H9 (cell line): ENCODE results near the gene CREB5. TPM values are rescaled to one million over a fixed set of nuclear protein-coding genes. Genes with fewer than 3 reads are reported as not detected.

ENCODE experiments used
- DNase-seq: peaks from one replicate; pipeline ENCODE4 v3.0.0-alpha.2; 2017
- H2AFZ ChIP-seq: one replicate; pipeline ENCODE4 v1.6.1; 2013; ENCODE audit warnings: mild to moderate bottlenecking, low read length, control low read depth, moderate library complexity
- H2AK5ac ChIP-seq: 2 replicates; pipeline ENCODE4 v1.6.1; 2013; ENCODE audit warnings: low read length, control low read depth, mixed read lengths; ENCODE audit not compliant: insufficient read length
- H2BK120ac ChIP-seq: one replicate; pipeline ENCODE4 v1.6.1; 2013; ENCODE audit warnings: low read depth, mild to moderate bottlenecking, low read length, control low read depth, inconsistent platforms; ENCODE audit not compliant: poor library complexity, severe bottlenecking
- H2BK12ac ChIP-seq: 2 replicates; pipeline ENCODE4 v1.6.1; 2013; ENCODE audit warnings: low read length, control low read depth, mixed read lengths, low read depth; ENCODE audit not compliant: insufficient read length
- H2BK15ac ChIP-seq: 2 replicates; pipeline ENCODE4 v1.6.1; 2013; ENCODE audit warnings: low read depth, low read length, control low read depth
- H2BK20ac ChIP-seq: one replicate; pipeline ENCODE4 v1.6.1; 2013; ENCODE audit warnings: low read depth, mild to moderate bottlenecking, low read length, control low read depth, inconsistent platforms; ENCODE audit not compliant: poor library complexity, severe bottlenecking
- H2BK5ac ChIP-seq: 2 replicates; pipeline ENCODE4 v1.6.1; 2013; ENCODE audit warnings: low read length, control low read depth, mixed read lengths; ENCODE audit not compliant: insufficient read length
- H3K14ac ChIP-seq: 2 replicates; pipeline ENCODE4 v1.6.1; 2013; ENCODE audit warnings: low read length, control low read depth; ENCODE audit not compliant: insufficient read depth
- H3K18ac ChIP-seq: 2 replicates; pipeline ENCODE4 v1.6.1; 2013; ENCODE audit warnings: low read depth, mild to moderate bottlenecking, mixed read lengths, low read length, control low read depth; ENCODE audit not compliant: insufficient read length
- H3K23ac ChIP-seq: 2 replicates; pipeline ENCODE4 v1.6.1; 2013; ENCODE audit warnings: low read length, control low read depth, mixed read lengths, low read depth; ENCODE audit not compliant: insufficient read length
- H3K23me2 ChIP-seq: 2 replicates; pipeline ENCODE4 v1.6.1; 2013; ENCODE audit warnings: low read depth, mild to moderate bottlenecking, mixed read lengths, low read length, control low read depth; ENCODE audit not compliant: insufficient read length, poor library complexity, severe bottlenecking
- H3K27ac ChIP-seq: 2 replicates; pipeline ENCODE4 v1.5.1; 2013; ENCODE audit warnings: low read length, control low read depth, mixed read lengths, low read depth; ENCODE audit not compliant: insufficient read length
- H3K27me3 ChIP-seq: 2 replicates; pipeline ENCODE4 v1.6.1; 2013; ENCODE audit warnings: low read length, control low read depth, inconsistent platforms; ENCODE audit not compliant: insufficient read depth
- H3K4ac ChIP-seq: 2 replicates; pipeline ENCODE4 v1.6.1; 2013; ENCODE audit warnings: low read depth, mild to moderate bottlenecking, control low read depth, inconsistent platforms, low read length, moderate library complexity
- H3K4me1 ChIP-seq: 2 replicates; pipeline ENCODE4 v1.6.1; 2013; ENCODE audit warnings: low read length, control low read depth, inconsistent platforms; ENCODE audit not compliant: insufficient read depth
- H3K4me2 ChIP-seq: 2 replicates; pipeline ENCODE4 v1.6.1; 2013; ENCODE audit warnings: low read length, control low read depth, mixed read lengths; ENCODE audit not compliant: insufficient read length, insufficient read depth
- H3K56ac ChIP-seq: 2 replicates; pipeline ENCODE4 v1.6.1; 2013; ENCODE audit warnings: low read depth, mild to moderate bottlenecking, mixed read lengths, low read length, control low read depth; ENCODE audit not compliant: insufficient read length
- H3K79me1 ChIP-seq: 2 replicates; pipeline ENCODE4 v1.6.1; 2013; ENCODE audit warnings: low read depth, mild to moderate bottlenecking, moderate library complexity, low read length, control low read depth, inconsistent platforms; ENCODE audit not compliant: insufficient read depth, poor library complexity, severe bottlenecking
- H3K79me2 ChIP-seq: 2 replicates; pipeline ENCODE4 v1.6.1; 2013; ENCODE audit warnings: low read length, control low read depth, inconsistent platforms; ENCODE audit not compliant: insufficient read depth
- H3K9ac ChIP-seq: 2 replicates; pipeline ENCODE4 v1.6.1; 2013; ENCODE audit warnings: low read length, control low read depth, mixed read lengths; ENCODE audit not compliant: insufficient read length; ENCODE audit errors: extremely low read depth
- H3K9me3 ChIP-seq: one replicate; pipeline ENCODE4 v1.6.1; 2013; ENCODE audit warnings: low read depth, low read length, inconsistent platforms; ENCODE audit not compliant: control insufficient read depth
- H3T11ph ChIP-seq: one replicate; pipeline ENCODE4 v1.6.1; 2013; ENCODE audit warnings: mild to moderate bottlenecking, low read length, control low read depth, inconsistent platforms
- H4K20me1 ChIP-seq: one replicate; pipeline ENCODE4 v1.6.1; 2013; ENCODE audit not compliant: control insufficient read depth, insufficient read length, insufficient read depth
- H4K5ac ChIP-seq: 2 replicates; pipeline ENCODE4 v1.6.1; 2013; ENCODE audit warnings: low read depth, mild to moderate bottlenecking, mixed read lengths, low read length, control low read depth; ENCODE audit not compliant: insufficient read length
- H4K8ac ChIP-seq: replicated peaks from 2 replicates; pipeline ENCODE4 v1.6.1; 2013; ENCODE audit warnings: low read length, control low read depth, mixed read lengths, low read depth; ENCODE audit not compliant: insufficient read length
- H4K91ac ChIP-seq: 2 replicates; pipeline ENCODE4 v1.6.1; 2013; ENCODE audit warnings: low read depth, mild to moderate bottlenecking, moderate library complexity, mixed read lengths, low read length, control low read depth; ENCODE audit not compliant: insufficient read length
- H3K27ac Mint-ChIP-seq, 3 experiments: 2 replicates in 2 of 3; 3 replicates in 1 of 3; pipeline ENCODE4 v1.8.0; 2020 to 2021; ENCODE audit warnings: mixed read lengths in 3 of 3, mild to moderate bottlenecking in 1 of 3, moderate library complexity in 1 of 3
- H3K27me3 Mint-ChIP-seq: 2 replicates; pipeline ENCODE4 v1.8.0; 2021; ENCODE audit warnings: low read depth, mild to moderate bottlenecking, moderate library complexity, mixed read lengths
- H3K36me3 Mint-ChIP-seq, 3 experiments: 2 replicates in 2 of 3; 3 replicates in 1 of 3; pipeline ENCODE4 v1.8.0; 2020 to 2021; ENCODE audit warnings: low read depth in 3 of 3, mixed read lengths in 3 of 3; ENCODE audit not compliant: insufficient read depth in 1 of 3
- H3K4me1 Mint-ChIP-seq, 2 experiments: 2 replicates each; pipeline ENCODE4 v1.8.0; 2020; ENCODE audit warnings: mixed read lengths in 2 of 2
- H3K4me3 Mint-ChIP-seq, 2 experiments: 2 replicates in 1 of 2; 3 replicates in 1 of 2; pipeline ENCODE4 v1.8.0; 2020 to 2021; ENCODE audit warnings: mild to moderate bottlenecking in 2 of 2, mixed read lengths in 2 of 2, moderate library complexity in 1 of 2
- H3K9me3 Mint-ChIP-seq, 2 experiments: 2 replicates in 1 of 2; 3 replicates in 1 of 2; pipeline ENCODE4 v1.8.0; 2020; ENCODE audit warnings: mild to moderate bottlenecking in 2 of 2, mixed read lengths in 2 of 2, moderate library complexity in 1 of 2
- WGBS: extraction: QIAGEN DNeasy Blood & Tissue Kit; methylation state at CpG from one replicate; pipeline ENCODE4 v1.1.7; 2013; ENCODE audit warnings: missing lambda C conversion rate, low lambda C conversion rate, mixed read lengths; ENCODE audit not compliant: insufficient read length; ENCODE audit errors: extremely low coverage; 5-methylcytosine and 5-hydroxymethylcytosine counted together
- total RNA-seq: library from RNA; stranded (reverse); gene quantifications from 2 replicates; pipeline ENCODE4 v1.2.1, GENCODE V29; 2021
- TF ChIP-seq, protein P1 (sequence below): fragments of 200-600 bp; sonication (generic); conservative IDR thresholded peaks from 3 replicates; pipeline ENCODE4 v1.8.0; 2021; ENCODE audit warnings: antibody characterized with exemption, mild to moderate bottlenecking

The CREB5 gene
- total RNA-seq, 1 experiment from 2014 or later, result 4.0 TPM

DNA sequence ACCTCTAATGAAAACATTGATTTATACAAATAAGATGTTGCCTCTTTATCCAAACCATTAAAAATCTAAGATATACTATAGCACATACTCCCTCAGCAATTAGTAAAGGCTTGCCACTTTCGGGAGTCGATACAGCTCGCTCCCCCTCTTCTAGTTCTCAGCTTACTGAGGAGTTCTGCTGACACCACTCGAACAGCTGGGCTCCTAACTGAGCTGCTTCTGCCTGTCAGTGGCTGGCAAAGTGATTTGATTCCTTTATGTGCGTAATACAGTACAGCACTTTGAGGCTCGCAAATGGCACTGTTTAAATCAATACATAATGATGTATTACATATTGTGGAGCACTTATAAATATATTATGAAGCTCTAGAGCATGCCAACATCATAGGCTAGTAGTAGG lies 241.8 kb downstream of the CREB5 start:
- no peak overlapping the region for H3K4me3 Mint-ChIP-seq
- Histone ChIP-seq H3K27me3 (no peaks in the 10 kb centered on the region), H4K20me1 (no peaks in the 10 kb centered on the region), H3K79me1 (no peaks in the 10 kb centered on the region), H3K4me2 (no peak overlapping the region), H3K4ac (no peak overlapping the region), H3K4me1 (no peaks in the 10 kb centered on the region), H3K23ac (no peak overlapping the region), H4K8ac (no peak overlapping the region), H4K91ac (no peak overlapping the region), H3K14ac (no peak overlapping the region), H3K18ac (no peak overlapping the region), H2BK20ac (no peak overlapping the region), H3K9ac (no peak overlapping the region), H3K27ac (no peak overlapping the region), H3K23me2 (no peaks in the 10 kb centered on the region), H4K5ac (no peak overlapping the region), H2BK15ac (no peak overlapping the region), H2BK12ac (no peak overlapping the region), H3K56ac (no peak overlapping the region), H2AK5ac (no peak overlapping the region), H2BK5ac (no peak overlapping the region), H3K79me2 (no peaks in the 10 kb centered on the region), H2AFZ (no peak overlapping the region), H3K9me3 (no peaks in the 10 kb centered on the region), H3T11ph (no peak overlapping the region), H2BK120ac (no peak overlapping the region)
- H3K4me1 Mint-ChIP-seq, result no peaks in the 10 kb centered on the region
- no CpG with 5 or more reads among the region's 6 CpGs for WGBS
- H3K36me3 Mint-ChIP-seq, result no peaks in the 10 kb centered on the region
- no peaks in the 10 kb centered on the region for H3K9me3 Mint-ChIP-seq
- peak overlapping the region in 1 of 3 experiments; percentile 87; a peak in 2 of 7 replicates for H3K27ac Mint-ChIP-seq
- H3K27me3 Mint-ChIP-seq, result no peaks in the 10 kb centered on the region
- DNase-seq, result no peak
- TF ChIP-seq, protein P1, sequence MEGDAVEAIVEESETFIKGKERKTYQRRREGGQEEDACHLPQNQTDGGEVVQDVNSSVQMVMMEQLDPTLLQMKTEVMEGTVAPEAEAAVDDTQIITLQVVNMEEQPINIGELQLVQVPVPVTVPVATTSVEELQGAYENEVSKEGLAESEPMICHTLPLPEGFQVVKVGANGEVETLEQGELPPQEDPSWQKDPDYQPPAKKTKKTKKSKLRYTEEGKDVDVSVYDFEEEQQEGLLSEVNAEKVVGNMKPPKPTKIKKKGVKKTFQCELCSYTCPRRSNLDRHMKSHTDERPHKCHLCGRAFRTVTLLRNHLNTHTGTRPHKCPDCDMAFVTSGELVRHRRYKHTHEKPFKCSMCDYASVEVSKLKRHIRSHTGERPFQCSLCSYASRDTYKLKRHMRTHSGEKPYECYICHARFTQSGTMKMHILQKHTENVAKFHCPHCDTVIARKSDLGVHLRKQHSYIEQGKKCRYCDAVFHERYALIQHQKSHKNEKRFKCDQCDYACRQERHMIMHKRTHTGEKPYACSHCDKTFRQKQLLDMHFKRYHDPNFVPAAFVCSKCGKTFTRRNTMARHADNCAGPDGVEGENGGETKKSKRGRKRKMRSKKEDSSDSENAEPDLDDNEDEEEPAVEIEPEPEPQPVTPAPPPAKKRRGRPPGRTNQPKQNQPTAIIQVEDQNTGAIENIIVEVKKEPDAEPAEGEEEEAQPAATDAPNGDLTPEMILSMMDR, result no peak
